GM20000 (cell line): ENCODE results near the gene ZNFX1.
"Not testable (repeated sequence)": the region's sequence is repeated elsewhere in the genome, so short reads cannot be mapped to it uniquely, and the experiment has no call there.

Experiments
- DNase-seq: peaks from one replicate; pipeline ENCODE4 v3.0.0; 2012; ENCODE audit warnings: low spot score
- CTCF ChIP-seq: IDR thresholded peaks from 2 replicates; pipeline ENCODE4 v1.5.1; 2012; ENCODE audit warnings: mild to moderate bottlenecking, control low read depth; ENCODE audit errors: extremely low read depth, missing control alignments

The ZNFX1 gene

DNA sequence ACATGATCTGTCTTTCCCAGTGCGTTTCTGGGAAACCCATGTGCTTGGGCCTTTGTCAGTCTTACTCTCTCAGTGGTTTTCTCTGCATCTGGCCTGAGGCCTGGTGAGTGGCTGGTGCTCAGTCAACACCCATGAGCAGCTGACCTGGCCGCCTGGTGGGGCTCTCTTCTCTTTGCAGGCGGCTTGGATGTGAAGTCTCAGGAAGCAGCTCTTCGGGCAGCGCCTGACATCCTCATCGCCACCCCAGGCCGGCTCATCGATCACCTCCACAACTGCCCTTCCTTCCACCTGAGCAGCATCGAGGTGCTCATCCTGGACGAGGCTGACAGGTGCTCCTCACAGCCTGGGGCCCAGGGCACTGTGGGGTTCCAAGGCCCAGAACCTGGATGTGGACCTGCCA lies 47.8 kb downstream of the ZNFX1 start:
- no peak for DNase-seq

DNA sequence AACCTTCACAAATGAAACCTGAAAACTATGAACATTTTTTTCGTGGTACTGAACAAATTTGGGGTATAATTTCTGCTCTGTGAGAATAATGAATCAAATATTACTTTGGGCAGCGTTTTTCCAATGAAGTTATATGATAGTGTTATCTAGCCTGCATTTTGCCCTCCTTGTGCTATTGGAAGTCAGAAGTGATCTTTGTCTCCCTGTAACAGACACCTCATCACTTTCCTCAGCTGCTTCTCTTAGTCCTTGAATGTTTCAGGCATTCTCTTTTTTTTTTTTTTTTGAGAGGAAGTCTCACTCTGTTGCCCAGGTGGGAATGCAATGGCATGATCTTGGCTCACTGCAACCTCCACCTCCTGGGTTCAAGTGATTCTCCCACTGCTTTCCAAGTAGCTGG lies 48.5 kb downstream of the ZNFX1 start:
- no peak for TF ChIP-seq CTCF
- DNase-seq, result no peak

More for the DNA sequence above, 47.8 kb downstream of the ZNFX1 start:
- no peak for TF ChIP-seq CTCF

- TF ChIP-seq CTCF, result no peak
- DNase-seq, result no peak
These were observed 49.2 kb downstream of the ZNFX1 start for GRCh38 chr20:49228676-49229075.

- no peak for TF ChIP-seq CTCF
- no peak for DNase-seq
These were observed 52.0 kb downstream of the ZNFX1 start for GRCh38 chr20:49225896-49226295.

DNA sequence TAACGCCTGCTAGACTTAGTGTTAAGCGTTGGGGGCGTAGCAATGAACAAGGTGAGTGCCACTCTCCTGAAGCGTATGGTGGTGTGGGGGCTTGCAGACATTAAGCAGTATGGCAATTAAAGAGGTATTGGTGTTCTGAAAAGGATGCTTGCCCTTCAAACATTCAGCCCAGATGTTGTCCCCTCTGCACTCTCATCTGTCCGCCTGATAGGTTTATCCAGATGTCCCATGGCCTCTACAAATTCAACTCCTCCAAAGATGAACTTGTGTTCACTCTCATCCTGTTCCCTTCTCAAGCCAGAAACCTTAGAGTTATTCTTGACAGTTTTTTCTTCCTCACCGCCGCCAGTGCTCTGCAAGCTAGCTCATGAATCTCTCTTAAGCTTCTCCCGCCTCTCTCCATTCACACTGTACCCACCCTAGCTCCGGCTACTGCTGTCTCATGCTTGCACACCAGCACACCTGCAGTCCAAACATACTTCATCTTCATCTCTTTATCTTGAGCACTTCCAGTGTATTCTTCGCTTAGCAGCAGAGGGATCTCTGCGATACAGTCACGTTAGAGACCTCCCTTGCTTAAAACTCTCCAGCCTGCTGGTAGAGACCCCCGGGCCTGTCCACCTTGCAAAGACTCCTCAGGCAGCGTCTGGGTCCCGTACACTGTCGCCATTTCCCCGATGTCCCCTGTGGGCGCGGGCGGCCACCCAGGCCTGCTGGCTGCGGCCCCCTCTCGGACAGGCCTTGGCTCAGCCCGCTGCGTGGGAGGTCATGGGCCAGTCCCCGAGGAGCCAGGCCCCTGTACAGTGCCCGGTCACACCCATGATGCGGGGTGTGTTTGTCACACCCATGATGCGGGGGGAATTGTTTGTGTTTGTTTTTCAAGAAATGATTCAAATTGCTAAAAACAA lies 57.7 kb downstream of the ZNFX1 start:
- no peak for TF ChIP-seq CTCF
- DNase-seq, result peak; percentile 15

DNA sequence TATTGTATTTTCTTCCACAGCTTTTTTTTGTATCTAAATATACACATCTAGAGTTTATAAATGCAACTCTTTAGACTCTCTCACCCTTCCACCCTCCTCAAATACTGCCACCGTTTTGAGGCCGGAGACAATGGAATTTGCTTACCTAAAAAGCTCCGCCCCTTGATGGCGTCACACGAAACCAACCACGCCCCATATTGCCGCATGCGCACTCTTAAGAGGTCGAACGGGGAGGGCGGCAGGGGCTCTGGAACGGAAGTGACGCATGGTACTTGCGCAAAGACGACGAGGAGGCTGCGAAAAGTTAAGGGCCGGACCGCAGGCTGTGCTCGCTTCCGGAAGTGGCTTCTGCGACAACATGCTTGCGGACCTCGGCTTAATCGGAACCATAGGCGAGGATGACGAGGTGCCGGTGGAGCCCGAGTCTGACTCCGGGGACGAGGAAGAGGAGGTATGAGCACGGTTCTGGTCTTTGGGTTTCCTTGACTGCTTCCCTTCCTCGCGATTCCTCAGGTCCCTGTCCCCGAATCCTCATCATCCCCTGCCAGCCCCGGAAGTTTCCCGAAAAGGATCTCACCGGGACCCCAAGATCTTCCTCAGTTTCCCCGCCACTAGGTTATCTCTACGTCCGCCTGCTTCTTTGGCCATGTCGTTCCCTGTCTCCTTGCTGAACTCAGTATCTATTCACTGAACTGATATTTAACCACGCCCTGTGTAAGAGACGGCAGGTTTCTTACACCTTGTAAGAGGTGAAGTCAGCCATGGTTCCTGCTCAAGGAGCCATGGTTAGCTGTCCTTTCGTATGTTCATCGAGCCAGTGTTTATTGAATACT lies 58.5 kb downstream of the ZNFX1 start, which contains the start of gene DDX27:
TSS of gene DDX27 (plus strand) at position 326 of the 833 bp plus-strand sequence. CDS start at position 359, 33 bp downstream.
- peak; percentile 97 for DNase-seq

GRCh38 chr20:49218739-49219090 lies 59.1 kb downstream of the ZNFX1 start:
- DNase-seq, result not testable (repeated sequence)

More for the DNA sequence above, 58.5 kb downstream of the ZNFX1 start, which contains the start of gene DDX27:
- TF ChIP-seq CTCF, result no peak
